SK-N-SH treated with all-trans-retinoic acid at 6 μM for 48 hours (cell line): ENCODE measurements around the gene UBE2V1.

Source experiments
- ATAC-seq: fragments of 200-7000 bp; cut with Tn5 transposase; 3 replicates; pipeline ENCODE4 v1.9.1; 2020; ENCODE audit warnings: mild to moderate bottlenecking, moderate library complexity
- ARNTL ChIP-seq: fragments of 450-650 bp; formaldehyde crosslinking; IDR thresholded peaks from 2 replicates; pipeline ENCODE4 v1.5.0; 2020; ENCODE audit warnings: low read depth, mild to moderate bottlenecking, moderate library complexity, borderline replicate concordance
- BACH2 ChIP-seq: fragments of 250-450 bp; sonication (Bioruptor Pico); IDR thresholded peaks from 2 replicates; pipeline ENCODE4 v1.9.0; 2021; ENCODE audit warnings: mild to moderate bottlenecking, borderline replicate concordance
- CREB5 ChIP-seq: fragments of 250-450 bp; sonication (Bioruptor Pico); IDR thresholded peaks from 2 replicates; pipeline ENCODE4 v1.5.1; 2020; ENCODE audit warnings: low read depth, mild to moderate bottlenecking, moderate library complexity
- CSDC2 ChIP-seq: fragments of 250-450 bp; sonication (Bioruptor Pico); IDR thresholded peaks from 2 replicates; pipeline ENCODE4 v1.5.0; 2020; ENCODE audit warnings: mild to moderate bottlenecking, moderate library complexity
- CSRNP3 ChIP-seq: fragments of 250-450 bp; sonication (Bioruptor Pico); IDR thresholded peaks from 2 replicates; pipeline ENCODE4 v1.5.1; 2021; ENCODE audit warnings: mild to moderate bottlenecking, moderate library complexity
- ESRRG ChIP-seq: fragments of 250-450 bp; sonication (Bioruptor Pico); IDR thresholded peaks from 2 replicates; pipeline ENCODE4 v1.6.1; 2021; ENCODE audit warnings: mild to moderate bottlenecking
- GLIS3 ChIP-seq: fragments of 250-450 bp; sonication (Bioruptor Pico); IDR thresholded peaks from 2 replicates; pipeline ENCODE4 v1.5.0; 2020; ENCODE audit warnings: mild to moderate bottlenecking, moderate library complexity
- ISL1 ChIP-seq: fragments of 250-450 bp; sonication (Bioruptor Pico); IDR thresholded peaks from 2 replicates; pipeline ENCODE4 v2.1.2; 2022; ENCODE audit warnings: mild to moderate bottlenecking, moderate library complexity
- OSR1 ChIP-seq: fragments of 250-450 bp; sonication (Bioruptor Pico); IDR thresholded peaks from 2 replicates; pipeline ENCODE4 v1.8.0; 2022; ENCODE audit warnings: moderate library complexity, mild to moderate bottlenecking, inconsistent platforms
- PATZ1 ChIP-seq: fragments of 250-450 bp; sonication (Bioruptor Pico); IDR thresholded peaks from 2 replicates; pipeline ENCODE4 v1.8.0; 2020; ENCODE audit warnings: mild to moderate bottlenecking, moderate library complexity, borderline replicate concordance
- POU6F1 ChIP-seq: fragments of 250-450 bp; sonication (Bioruptor Pico); IDR thresholded peaks from 2 replicates; pipeline ENCODE4 v1.8.0; 2021; ENCODE audit warnings: low read depth, mild to moderate bottlenecking, moderate library complexity, borderline replicate concordance
- RARB ChIP-seq: fragments of 250-450 bp; sonication (Bioruptor Pico); IDR thresholded peaks from 2 replicates; pipeline ENCODE4 v1.8.0; 2021; ENCODE audit warnings: mild to moderate bottlenecking, moderate library complexity
- SNAI2 ChIP-seq: fragments of 250-450 bp; sonication (Bioruptor Pico); IDR thresholded peaks from 2 replicates; pipeline ENCODE4 v1.5.0; 2020; ENCODE audit warnings: mild to moderate bottlenecking, moderate library complexity
- TCF4 ChIP-seq: fragments of 250-450 bp; sonication (Bioruptor Pico); IDR thresholded peaks from 2 replicates; pipeline ENCODE4 v1.8.0; 2021; ENCODE audit warnings: mild to moderate bottlenecking, moderate library complexity, borderline replicate concordance
- TOX ChIP-seq: fragments of 250-450 bp; sonication (Bioruptor Pico); IDR thresholded peaks from 2 replicates; pipeline ENCODE4 v1.8.0; 2021; ENCODE audit warnings: mild to moderate bottlenecking, moderate library complexity, borderline replicate concordance
- ZC3H10 ChIP-seq: fragments of 250-450 bp; sonication (Bioruptor Pico); IDR thresholded peaks from 2 replicates; pipeline ENCODE4 v1.5.1; 2021; ENCODE audit warnings: mild to moderate bottlenecking, moderate library complexity
- ZFP30 ChIP-seq: fragments of 450-650 bp; formaldehyde crosslinking; IDR thresholded peaks from 2 replicates; pipeline ENCODE4 v1.5.0; 2022; ENCODE audit warnings: mild to moderate bottlenecking, moderate library complexity
- ZNF565 ChIP-seq: fragments of 450-650 bp; formaldehyde crosslinking; conservative IDR thresholded peaks from 2 replicates; pipeline ENCODE4 v1.5.0; 2020; ENCODE audit warnings: low read depth, mild to moderate bottlenecking, moderate library complexity
- ZNF70 ChIP-seq: fragments of 450-650 bp; formaldehyde crosslinking; IDR thresholded peaks from 2 replicates; pipeline ENCODE4 v1.5.0; 2020; ENCODE audit warnings: mild to moderate bottlenecking, moderate library complexity
- ZNF8 ChIP-seq: fragments of 450-650 bp; formaldehyde crosslinking; IDR thresholded peaks from 2 replicates; pipeline ENCODE4 v1.5.0; 2020; ENCODE audit warnings: mild to moderate bottlenecking, moderate library complexity
- TF ChIP-seq, protein P1 (sequence below): fragments of 250-450 bp; sonication (Bioruptor Pico); IDR thresholded peaks from 2 replicates; pipeline ENCODE4 v1.5.0; 2020; ENCODE audit warnings: mild to moderate bottlenecking, moderate library complexity

UBE2V1 gene

DNA sequence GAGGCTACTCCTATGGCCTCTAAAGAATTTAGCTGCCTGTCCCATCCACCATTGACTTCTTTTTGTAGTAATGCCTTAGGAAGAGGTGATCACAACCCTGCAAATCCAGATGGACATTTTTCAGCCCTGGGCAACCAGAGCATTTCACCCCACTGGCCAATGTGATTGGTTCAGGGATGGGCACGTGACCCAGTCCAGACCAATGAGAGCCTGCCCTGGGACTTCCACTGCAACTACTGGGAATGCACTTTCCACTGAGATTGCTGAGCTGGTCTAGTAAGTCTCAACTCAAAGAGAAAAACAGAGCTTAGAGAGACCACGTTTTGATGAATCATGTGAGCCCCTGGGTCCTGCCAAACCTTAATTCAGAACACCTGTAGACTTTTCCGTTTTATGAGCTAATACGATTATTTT lies 8.9 kb upstream of the UBE2V1 start:
- TF ChIP-seq CSRNP3 (no peak), ZNF8 (CRISPR knock-in tag) (no peak), CSDC2 (CRISPR knock-in tag) (no peak), ESRRG (CRISPR knock-in tag) (no peak), ZNF70 (CRISPR knock-in tag) (no peak), CREB5 (no peak), SNAI2 (CRISPR knock-in tag) (no peak), ZNF565 (CRISPR knock-in tag) (no peak), ARNTL (no peak), ISL1 (CRISPR knock-in tag) (no peak), BACH2 (no peak), RARB (no peak), GLIS3 (CRISPR knock-in tag) (no peak), ZFP30 (CRISPR knock-in tag) (no peak), TOX (CRISPR knock-in tag) (no peak)
- peak; percentile 70 for ATAC-seq

GRCh38 chr20:50120935-50121693 lies 8.2 kb upstream of the UBE2V1 start:
- ATAC-seq, result peak; percentile 88
- TF ChIP-seq SNAI2 (CRISPR knock-in tag) (no peak), TCF4 (CRISPR knock-in tag) (no peak)

DNA sequence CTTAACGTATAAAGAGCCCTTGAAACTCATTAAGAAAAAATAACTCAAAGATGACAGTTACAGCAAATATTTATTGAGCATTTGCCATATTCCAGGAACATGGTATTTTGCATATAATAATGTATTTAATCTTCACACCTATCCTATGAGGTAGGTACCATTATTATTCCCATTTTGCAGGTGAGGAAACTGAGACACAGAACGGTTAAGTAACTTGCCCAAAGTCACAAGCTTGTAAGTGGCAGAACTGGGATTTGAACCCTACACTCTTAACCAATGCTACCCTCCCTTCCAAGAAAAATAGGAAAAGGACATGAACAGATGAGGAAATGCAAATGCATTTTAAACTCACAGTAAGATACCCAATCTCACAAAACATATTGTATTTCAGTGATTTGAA lies 5.3 kb upstream of the UBE2V1 start:
- TF ChIP-seq ZNF8 (CRISPR knock-in tag) (no peak), ARNTL (no peak), ZNF70 (CRISPR knock-in tag) (no peak), OSR1 (CRISPR knock-in tag) (no peak), POU6F1 (no peak), ISL1 (CRISPR knock-in tag) (no peak), CSDC2 (CRISPR knock-in tag) (no peak), ZFP30 (CRISPR knock-in tag) (no peak), GLIS3 (CRISPR knock-in tag) (no peak), TCF4 (CRISPR knock-in tag) (no peak), RARB (no peak), ZC3H10 (CRISPR knock-in tag) (no peak)
- TF ChIP-seq, protein P1, sequence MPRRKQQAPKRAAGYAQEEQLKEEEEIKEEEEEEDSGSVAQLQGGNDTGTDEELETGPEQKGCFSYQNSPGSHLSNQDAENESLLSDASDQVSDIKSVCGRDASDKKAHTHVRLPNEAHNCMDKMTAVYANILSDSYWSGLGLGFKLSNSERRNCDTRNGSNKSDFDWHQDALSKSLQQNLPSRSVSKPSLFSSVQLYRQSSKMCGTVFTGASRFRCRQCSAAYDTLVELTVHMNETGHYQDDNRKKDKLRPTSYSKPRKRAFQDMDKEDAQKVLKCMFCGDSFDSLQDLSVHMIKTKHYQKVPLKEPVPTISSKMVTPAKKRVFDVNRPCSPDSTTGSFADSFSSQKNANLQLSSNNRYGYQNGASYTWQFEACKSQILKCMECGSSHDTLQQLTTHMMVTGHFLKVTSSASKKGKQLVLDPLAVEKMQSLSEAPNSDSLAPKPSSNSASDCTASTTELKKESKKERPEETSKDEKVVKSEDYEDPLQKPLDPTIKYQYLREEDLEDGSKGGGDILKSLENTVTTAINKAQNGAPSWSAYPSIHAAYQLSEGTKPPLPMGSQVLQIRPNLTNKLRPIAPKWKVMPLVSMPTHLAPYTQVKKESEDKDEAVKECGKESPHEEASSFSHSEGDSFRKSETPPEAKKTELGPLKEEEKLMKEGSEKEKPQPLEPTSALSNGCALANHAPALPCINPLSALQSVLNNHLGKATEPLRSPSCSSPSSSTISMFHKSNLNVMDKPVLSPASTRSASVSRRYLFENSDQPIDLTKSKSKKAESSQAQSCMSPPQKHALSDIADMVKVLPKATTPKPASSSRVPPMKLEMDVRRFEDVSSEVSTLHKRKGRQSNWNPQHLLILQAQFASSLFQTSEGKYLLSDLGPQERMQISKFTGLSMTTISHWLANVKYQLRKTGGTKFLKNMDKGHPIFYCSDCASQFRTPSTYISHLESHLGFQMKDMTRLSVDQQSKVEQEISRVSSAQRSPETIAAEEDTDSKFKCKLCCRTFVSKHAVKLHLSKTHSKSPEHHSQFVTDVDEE (CRISPR knock-in tag), result no peak
- ATAC-seq, result no peak

DNA sequence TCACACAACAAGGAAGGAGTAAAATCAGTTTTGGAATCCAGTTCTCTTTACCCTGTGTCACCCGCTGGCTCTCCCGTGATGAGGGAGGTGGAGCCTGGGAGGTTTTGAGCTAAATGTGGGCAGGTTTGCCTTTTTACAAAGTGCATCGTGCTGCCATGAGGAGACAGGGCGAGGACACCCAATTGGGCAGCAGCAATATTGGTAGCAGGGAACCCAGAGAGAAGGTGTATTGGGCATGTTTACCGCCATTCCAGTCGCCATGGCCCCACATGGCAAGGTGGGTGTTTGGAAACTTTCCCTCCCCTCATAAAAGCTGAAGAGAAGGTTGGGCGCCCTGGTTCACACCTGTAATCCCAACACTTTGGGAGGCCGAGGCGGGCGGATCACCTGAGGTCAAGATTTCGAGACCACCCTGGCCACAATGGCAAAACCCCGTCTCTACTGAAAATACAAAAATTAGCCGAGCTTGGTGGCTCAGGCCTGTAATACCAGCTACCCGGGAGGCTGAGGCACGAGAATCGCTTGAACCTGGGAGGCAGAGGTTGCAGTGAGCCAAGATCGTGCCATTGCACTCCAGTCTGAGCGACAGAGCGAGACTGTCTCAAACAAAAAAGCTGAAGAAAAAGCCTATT lies 3.5 kb upstream of the UBE2V1 start:
- ATAC-seq, result no peak
- TF ChIP-seq ESRRG (CRISPR knock-in tag), result no peak
- no peak for TF ChIP-seq CSDC2 (CRISPR knock-in tag)
- TF ChIP-seq ZNF8 (CRISPR knock-in tag), result no peak
- no peak for TF ChIP-seq PATZ1 (CRISPR knock-in tag)
- no peak for TF ChIP-seq TOX (CRISPR knock-in tag)
- TF ChIP-seq, protein P1 (CRISPR knock-in tag), result no peak
- no peak for TF ChIP-seq GLIS3 (CRISPR knock-in tag)
- no peak for TF ChIP-seq BACH2
- TF ChIP-seq OSR1 (CRISPR knock-in tag), result no peak
